ENCODE data around the gene EPC2.

EPC2 gene

GRCh38 chr2:148816176-148816575 lies 171.6 kb downstream of the EPC2 start:
- H3K9ac ChIP-seq (ENCODE audit: low read length), result no peak overlapping the region
- H3K4me3 ChIP-seq (ENCODE audit: low read length), result no peak overlapping the region
- H3K27me3 ChIP-seq (replicated peaks; ENCODE audit: control insufficient read depth, insufficient read depth, low read length), result peaks cover 5% of the 10 kb centered on the region
- no peaks in the 10 kb centered on the region for H3K9me3 ChIP-seq (ENCODE audit: control insufficient read depth, low read length)
- H3K36me3 ChIP-seq (ENCODE audit: control insufficient read depth, insufficient read depth, low read length, severe bottlenecking), result no peaks in the 10 kb centered on the region
- DNase-seq (ENCODE audit: low read depth), result no peak
- peaks cover 38% of the 10 kb centered on the region for H3K4me1 ChIP-seq (ENCODE audit: control insufficient read depth, insufficient read depth, low read length)

GRCh38 chr2:148817210-148817708 lies 172.7 kb downstream of the EPC2 start:
- Histone ChIP-seq H3K4me3 (ENCODE audit: low read length) (peak overlapping the region; percentile 40), H3K4me1 (ENCODE audit: control insufficient read depth, insufficient read depth, low read length) (peaks cover 32% of the 10 kb centered on the region), H3K27me3 (replicated peaks; ENCODE audit: control insufficient read depth, insufficient read depth, low read length) (peaks cover 5% of the 10 kb centered on the region), H3K36me3 (ENCODE audit: control insufficient read depth, insufficient read depth, low read length, severe bottlenecking) (no peaks in the 10 kb centered on the region), H3K9me3 (ENCODE audit: control insufficient read depth, low read length) (no peaks in the 10 kb centered on the region), H3K9ac (ENCODE audit: low read length) (no peak overlapping the region)
- DNase-seq (ENCODE audit: low read depth), result peak; percentile 7

GRCh38 chr2:148819019-148819585 lies 174.6 kb downstream of the EPC2 start:
- H3K4me3 ChIP-seq (ENCODE audit: low read length), result no peak overlapping the region
- no peak overlapping the region for H3K9ac ChIP-seq (ENCODE audit: low read length)
- H3K27me3 ChIP-seq (replicated peaks; ENCODE audit: control insufficient read depth, insufficient read depth, low read length), result peaks cover 5% of the 10 kb centered on the region
- peaks cover 22% of the 10 kb centered on the region for H3K4me1 ChIP-seq (ENCODE audit: control insufficient read depth, insufficient read depth, low read length)
- DNase-seq (ENCODE audit: low read depth), result no peak
- no peaks in the 10 kb centered on the region for H3K9me3 ChIP-seq (ENCODE audit: control insufficient read depth, low read length)
- no peaks in the 10 kb centered on the region for H3K36me3 ChIP-seq (ENCODE audit: control insufficient read depth, insufficient read depth, low read length, severe bottlenecking)

- Histone ChIP-seq H3K36me3 (ENCODE audit: control insufficient read depth, insufficient read depth, low read length, severe bottlenecking) (no peaks in the 10 kb centered on the region), H3K9me3 (ENCODE audit: control insufficient read depth, low read length) (peaks cover 5% of the 10 kb centered on the region), H3K4me1 (ENCODE audit: control insufficient read depth, insufficient read depth, low read length) (peaks cover 2% of the 10 kb centered on the region), H3K4me3 (ENCODE audit: low read length) (no peak overlapping the region), H3K9ac (ENCODE audit: low read length) (no peak overlapping the region), H3K27me3 (replicated peaks; ENCODE audit: control insufficient read depth, insufficient read depth, low read length) (no peaks in the 10 kb centered on the region)
- no peak for DNase-seq (ENCODE audit: low read depth)
Observed at GRCh38 chr2:148824190-148824589, 179.6 kb downstream of the EPC2 start.

GRCh38 chr2:148826791-148827190 lies 182.2 kb downstream of the EPC2 start:
- Histone ChIP-seq H3K9ac (ENCODE audit: low read length) (no peak overlapping the region), H3K36me3 (ENCODE audit: control insufficient read depth, insufficient read depth, low read length, severe bottlenecking) (no peaks in the 10 kb centered on the region), H3K4me1 (ENCODE audit: control insufficient read depth, insufficient read depth, low read length) (no peaks in the 10 kb centered on the region), H3K4me3 (ENCODE audit: low read length) (no peak overlapping the region), H3K27me3 (replicated peaks; ENCODE audit: control insufficient read depth, insufficient read depth, low read length) (peaks cover 15% of the 10 kb centered on the region), H3K9me3 (ENCODE audit: control insufficient read depth, low read length) (peaks cover 5% of the 10 kb centered on the region)
- no peak for DNase-seq (ENCODE audit: low read depth)

- Histone ChIP-seq H3K36me3 (ENCODE audit: control insufficient read depth, insufficient read depth, low read length, severe bottlenecking) (no peaks in the 10 kb centered on the region), H3K9me3 (ENCODE audit: control insufficient read depth, low read length) (peaks cover 5% of the 10 kb centered on the region), H3K27me3 (replicated peaks; ENCODE audit: control insufficient read depth, insufficient read depth, low read length) (peaks cover 29% of the 10 kb centered on the region), H3K4me1 (ENCODE audit: control insufficient read depth, insufficient read depth, low read length) (no peaks in the 10 kb centered on the region), H3K9ac (ENCODE audit: low read length) (no peak overlapping the region), H3K4me3 (ENCODE audit: low read length) (no peak overlapping the region)
- no peak for DNase-seq (ENCODE audit: low read depth)
Observed at GRCh38 chr2:148828941-148829340, 184.4 kb downstream of the EPC2 start.

- Histone ChIP-seq H3K4me3 (ENCODE audit: low read length) (no peak overlapping the region), H3K36me3 (ENCODE audit: control insufficient read depth, insufficient read depth, low read length, severe bottlenecking) (no peaks in the 10 kb centered on the region), H3K4me1 (ENCODE audit: control insufficient read depth, insufficient read depth, low read length) (no peaks in the 10 kb centered on the region), H3K9ac (ENCODE audit: low read length) (no peak overlapping the region), H3K9me3 (ENCODE audit: control insufficient read depth, low read length) (peaks cover 5% of the 10 kb centered on the region), H3K27me3 (replicated peaks; ENCODE audit: control insufficient read depth, insufficient read depth, low read length) (peaks cover 29% of the 10 kb centered on the region)
- DNase-seq (ENCODE audit: low read depth), result no peak
Observed at GRCh38 chr2:148829618-148830017, 185.1 kb downstream of the EPC2 start.

GRCh38 chr2:148832637-148833036 lies 188.1 kb downstream of the EPC2 start:
- DNase-seq (ENCODE audit: low read depth), result no peak
- peaks cover 36% of the 10 kb centered on the region for H3K27me3 ChIP-seq (replicated peaks; ENCODE audit: control insufficient read depth, insufficient read depth, low read length)
- H3K9me3 ChIP-seq (ENCODE audit: control insufficient read depth, low read length), result peaks cover 3% of the 10 kb centered on the region
- no peak overlapping the region for H3K9ac ChIP-seq (ENCODE audit: low read length)
- no peaks in the 10 kb centered on the region for H3K4me1 ChIP-seq (ENCODE audit: control insufficient read depth, insufficient read depth, low read length)
- no peaks in the 10 kb centered on the region for H3K36me3 ChIP-seq (ENCODE audit: control insufficient read depth, insufficient read depth, low read length, severe bottlenecking)
- H3K4me3 ChIP-seq (ENCODE audit: low read length), result no peak overlapping the region
